WI38 (cell line): ENCODE data around the gene NOL11.

ENCODE experiments used
- H3K4me3 ChIP-seq: 2 replicates; pipeline ENCODE4 v1.5.1; 2011; ENCODE audit warnings: low read depth, mild to moderate bottlenecking, control low read depth, low read length
- TF ChIP-seq, protein P1 (sequence below): IDR thresholded peaks from 2 replicates; pipeline ENCODE4 v1.5.1; 2012; ENCODE audit warnings: low read depth, mild to moderate bottlenecking, control low read depth, low read length

Gene NOL11

GRCh38 chr17:67784364-67785121 lies 66.8 kb downstream of the NOL11 start:
- H3K4me3 ChIP-seq = no peak overlapping the region
- TF ChIP-seq, protein P1, sequence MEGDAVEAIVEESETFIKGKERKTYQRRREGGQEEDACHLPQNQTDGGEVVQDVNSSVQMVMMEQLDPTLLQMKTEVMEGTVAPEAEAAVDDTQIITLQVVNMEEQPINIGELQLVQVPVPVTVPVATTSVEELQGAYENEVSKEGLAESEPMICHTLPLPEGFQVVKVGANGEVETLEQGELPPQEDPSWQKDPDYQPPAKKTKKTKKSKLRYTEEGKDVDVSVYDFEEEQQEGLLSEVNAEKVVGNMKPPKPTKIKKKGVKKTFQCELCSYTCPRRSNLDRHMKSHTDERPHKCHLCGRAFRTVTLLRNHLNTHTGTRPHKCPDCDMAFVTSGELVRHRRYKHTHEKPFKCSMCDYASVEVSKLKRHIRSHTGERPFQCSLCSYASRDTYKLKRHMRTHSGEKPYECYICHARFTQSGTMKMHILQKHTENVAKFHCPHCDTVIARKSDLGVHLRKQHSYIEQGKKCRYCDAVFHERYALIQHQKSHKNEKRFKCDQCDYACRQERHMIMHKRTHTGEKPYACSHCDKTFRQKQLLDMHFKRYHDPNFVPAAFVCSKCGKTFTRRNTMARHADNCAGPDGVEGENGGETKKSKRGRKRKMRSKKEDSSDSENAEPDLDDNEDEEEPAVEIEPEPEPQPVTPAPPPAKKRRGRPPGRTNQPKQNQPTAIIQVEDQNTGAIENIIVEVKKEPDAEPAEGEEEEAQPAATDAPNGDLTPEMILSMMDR = no peak

DNA sequence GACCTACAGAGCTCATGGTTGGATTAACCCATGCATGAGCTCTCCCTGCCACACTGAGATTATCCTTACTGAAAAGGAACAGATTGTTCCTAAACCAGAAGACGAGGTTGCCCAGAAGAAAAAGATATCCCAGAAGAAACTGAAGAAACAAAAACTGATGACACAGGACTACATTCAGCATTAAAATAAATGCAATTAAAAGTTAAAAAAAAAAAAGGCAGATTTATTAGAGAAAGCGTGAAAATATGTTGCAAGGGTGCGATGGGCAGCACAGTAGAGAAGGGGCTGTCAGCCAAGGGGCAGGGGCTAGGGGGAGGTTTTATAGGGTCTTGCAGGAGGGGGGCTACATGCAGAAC lies 67.4 kb downstream of the NOL11 start:
- H3K4me3 ChIP-seq = no peak overlapping the region

GRCh38 chr17:67785504-67785903 lies 67.8 kb downstream of the NOL11 start:
- TF ChIP-seq, protein P1 = no peak
- H3K4me3 ChIP-seq = no peak overlapping the region

More for the DNA sequence above, 67.4 kb downstream of the NOL11 start:
- TF ChIP-seq, protein P1 = no peak
